ENCODE data around the gene XRCC3.

Gene XRCC3

DNA sequence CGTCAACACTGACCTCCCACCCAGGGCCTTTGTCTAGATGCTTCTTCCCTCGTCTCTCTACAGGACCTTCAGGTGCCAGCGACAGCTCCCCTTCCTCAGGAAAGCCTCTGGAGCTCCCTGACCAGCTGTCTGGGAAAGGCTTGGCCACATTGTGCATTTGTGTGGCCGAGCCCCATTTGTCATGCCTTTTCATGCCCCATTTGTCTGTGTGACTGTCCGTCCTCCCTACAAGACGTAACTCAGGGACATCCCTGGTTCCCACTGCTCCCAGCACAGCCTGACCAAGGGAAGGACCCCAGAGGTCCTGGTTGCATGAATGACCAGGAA, 24.2 kb upstream of the XRCC3 start:
- no peak overlapping the region for H3K27ac ChIP-seq
- DNase-seq (ENCODE audit: low read depth, low spot score): no peak

DNA sequence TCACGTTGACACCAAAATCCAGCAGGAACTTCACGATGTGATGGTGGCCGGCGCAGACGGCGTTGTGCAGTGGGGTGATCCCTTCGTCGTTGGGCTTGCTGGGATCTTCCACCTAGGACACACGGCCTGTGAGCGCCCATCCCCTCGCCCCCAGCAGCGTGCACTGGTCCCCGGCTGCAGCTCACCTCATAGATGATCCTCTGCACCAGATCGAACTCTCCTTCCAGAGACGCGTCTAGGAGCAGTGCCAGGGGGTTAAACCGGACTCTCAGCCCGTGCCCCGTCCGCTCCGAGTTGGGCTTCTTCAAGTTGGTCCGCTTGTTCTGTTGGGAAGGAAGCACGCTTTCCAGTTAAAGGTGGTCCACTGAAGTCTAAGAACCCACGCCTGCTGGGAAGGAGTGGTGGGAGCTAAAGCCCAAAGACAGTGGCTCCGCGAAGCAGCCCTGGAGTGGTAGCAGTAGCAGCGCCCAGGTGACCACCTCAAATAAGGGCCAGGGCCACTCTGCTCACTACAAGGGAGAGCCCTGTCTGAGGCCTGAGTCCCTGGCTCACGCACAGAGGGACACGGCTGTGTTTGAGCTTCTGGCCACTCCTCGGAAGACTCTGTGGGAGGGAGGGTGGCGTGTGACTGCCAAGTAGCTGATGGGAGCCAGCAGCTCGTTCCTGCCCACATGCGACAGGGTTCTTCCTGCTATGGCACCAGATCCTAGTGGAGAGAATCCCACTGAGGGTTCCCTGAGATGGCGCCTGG, 23.6 kb upstream of the XRCC3 start:
- no peak overlapping the region for H3K27ac ChIP-seq
- DNase-seq (ENCODE audit: low read depth, low spot score): no peak

- DNase-seq (ENCODE audit: low read depth, low spot score): no peak
- H3K27ac ChIP-seq: no peak overlapping the region
These were observed 22.9 kb upstream of the XRCC3 start for GRCh38 chr14:103738166-103738565.

- DNase-seq (ENCODE audit: low read depth, low spot score): no peak
- H3K27ac ChIP-seq: no peak overlapping the region
These were observed 22.3 kb upstream of the XRCC3 start for GRCh38 chr14:103737432-103738045.

- DNase-seq (ENCODE audit: low read depth, low spot score): no peak
These were observed 21.5 kb upstream of the XRCC3 start for GRCh38 chr14:103736546-103737431.

GRCh38 chr14:103735815-103736545, 20.7 kb upstream of the XRCC3 start:
- peak; percentile 22 for DNase-seq (ENCODE audit: low read depth, low spot score)
- peak overlapping the region; percentile 32 for H3K27ac ChIP-seq

More at GRCh38 chr14:103736546-103737431, 21.5 kb upstream of the XRCC3 start:
- H3K27ac ChIP-seq: peak overlapping the region; percentile 32

- DNase-seq (ENCODE audit: low read depth, low spot score): no peak
- H3K27ac ChIP-seq: no peak overlapping the region
These were observed 20.2 kb upstream of the XRCC3 start for GRCh38 chr14:103735439-103735814.

DNA sequence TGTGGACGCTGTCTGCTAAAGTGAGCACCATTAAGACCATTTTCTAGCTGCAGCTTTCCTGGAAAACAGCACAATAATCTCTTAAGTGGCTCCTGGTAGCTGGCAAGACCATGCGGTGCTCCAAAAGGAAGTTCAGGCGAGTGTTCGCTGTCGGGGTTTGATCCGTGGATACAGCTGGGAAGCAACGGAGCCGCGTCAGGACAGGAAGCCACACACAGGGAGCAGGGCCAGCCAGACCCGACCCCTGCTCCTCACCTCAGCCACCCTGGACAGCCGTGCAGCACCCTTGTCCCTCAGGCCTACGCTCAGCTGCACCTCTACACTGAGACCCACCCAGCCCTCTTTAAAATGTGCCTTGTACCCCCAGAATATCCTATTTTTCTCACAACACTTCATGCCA, 19.8 kb upstream of the XRCC3 start:
- no peak overlapping the region for H3K27ac ChIP-seq
- no peak for DNase-seq (ENCODE audit: low read depth, low spot score)

- DNase-seq (ENCODE audit: low read depth, low spot score): no peak
- no peak overlapping the region for H3K27ac ChIP-seq
These were observed 19.0 kb upstream of the XRCC3 start for GRCh38 chr14:103734081-103734888.

DNA sequence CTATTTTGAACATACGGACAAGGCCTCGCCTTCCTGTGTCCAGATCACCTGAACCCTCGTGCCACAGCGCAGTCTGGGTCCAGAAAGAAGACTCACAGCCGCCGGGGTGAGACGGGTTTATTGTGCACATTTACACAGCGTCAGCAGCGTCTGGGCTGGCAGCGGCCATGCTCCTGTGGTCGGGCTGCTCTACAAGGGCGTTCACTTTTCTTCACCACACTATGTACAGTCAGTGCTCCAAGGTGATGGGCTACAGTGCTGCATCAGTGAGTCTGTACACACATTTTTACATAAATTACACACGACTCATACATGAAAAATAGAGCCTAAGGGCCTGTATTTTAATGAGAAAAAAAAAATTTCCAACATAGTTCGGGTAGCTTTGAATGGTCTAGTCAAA, 18.4 kb upstream of the XRCC3 start:
- peak; percentile 24 for DNase-seq (ENCODE audit: low read depth, low spot score)
- no peak overlapping the region for H3K27ac ChIP-seq

- no peak for DNase-seq (ENCODE audit: low read depth, low spot score)
These were observed 17.8 kb upstream of the XRCC3 start for GRCh38 chr14:103732868-103733620.

DNA sequence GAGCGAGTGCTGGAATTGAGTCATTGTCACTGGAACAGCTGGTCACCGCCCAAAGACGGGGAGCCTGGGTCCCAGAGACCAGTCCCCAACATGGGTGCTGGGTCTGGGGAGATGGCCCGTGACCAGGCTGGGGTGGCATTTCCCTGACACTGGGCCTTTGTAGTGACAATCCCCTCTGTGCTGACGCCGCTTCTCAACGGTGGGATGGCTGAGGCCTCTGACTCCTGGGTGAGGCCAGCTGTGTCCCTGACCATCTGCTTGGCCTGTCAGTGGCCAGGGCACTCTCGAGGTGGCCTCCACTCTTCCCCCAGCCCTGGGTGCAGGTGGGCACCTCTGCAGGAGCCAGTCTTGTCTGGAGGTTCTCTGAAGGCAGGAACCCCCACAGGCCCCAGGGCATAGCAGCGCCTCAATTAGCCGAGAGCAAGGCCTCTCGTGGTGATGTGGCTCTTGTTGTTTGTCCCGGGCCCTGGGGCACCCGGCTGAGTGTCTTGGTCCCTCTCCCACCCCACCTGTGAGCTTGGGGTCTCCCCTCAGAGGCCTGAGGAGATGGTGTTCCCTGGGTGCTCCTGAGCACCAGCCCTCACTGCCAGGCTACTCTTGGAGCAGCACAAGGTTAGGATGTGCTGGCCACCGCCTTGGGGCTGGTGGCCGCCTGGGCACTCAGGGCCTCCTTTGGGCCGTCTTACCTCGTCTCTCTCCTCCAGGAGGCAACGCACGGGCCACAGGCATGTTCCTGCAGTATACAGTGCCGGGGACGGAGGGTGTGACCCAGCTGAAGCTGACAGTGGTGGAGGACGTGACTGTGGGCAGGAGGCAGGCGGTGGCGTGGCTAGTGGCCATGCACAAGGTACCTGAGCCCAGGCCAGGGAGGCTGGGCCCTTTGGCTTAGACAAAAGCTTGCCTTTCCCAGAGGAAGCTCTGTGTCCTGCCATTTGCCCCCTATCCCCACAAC, 16.9 kb upstream of the XRCC3 start:
- DNase-seq (ENCODE audit: low read depth, low spot score): no peak
- H3K27ac ChIP-seq: no peak overlapping the region

More at GRCh38 chr14:103732868-103733620, 17.8 kb upstream of the XRCC3 start:
- H3K27ac ChIP-seq: no peak overlapping the region

- no peak overlapping the region for H3K27ac ChIP-seq
These were observed 16.2 kb upstream of the XRCC3 start for GRCh38 chr14:103731481-103731880.

GRCh38 chr14:103730490-103731035, 15.3 kb upstream of the XRCC3 start:
- no peak for DNase-seq (ENCODE audit: low read depth, low spot score)
- H3K27ac ChIP-seq: no peak overlapping the region

More at GRCh38 chr14:103731481-103731880, 16.2 kb upstream of the XRCC3 start:
- DNase-seq (ENCODE audit: low read depth, low spot score): no peak

GRCh38 chr14:103729496-103730448, 14.5 kb upstream of the XRCC3 start:
- H3K27ac ChIP-seq: no peak overlapping the region
- no peak for DNase-seq (ENCODE audit: low read depth, low spot score)

DNA sequence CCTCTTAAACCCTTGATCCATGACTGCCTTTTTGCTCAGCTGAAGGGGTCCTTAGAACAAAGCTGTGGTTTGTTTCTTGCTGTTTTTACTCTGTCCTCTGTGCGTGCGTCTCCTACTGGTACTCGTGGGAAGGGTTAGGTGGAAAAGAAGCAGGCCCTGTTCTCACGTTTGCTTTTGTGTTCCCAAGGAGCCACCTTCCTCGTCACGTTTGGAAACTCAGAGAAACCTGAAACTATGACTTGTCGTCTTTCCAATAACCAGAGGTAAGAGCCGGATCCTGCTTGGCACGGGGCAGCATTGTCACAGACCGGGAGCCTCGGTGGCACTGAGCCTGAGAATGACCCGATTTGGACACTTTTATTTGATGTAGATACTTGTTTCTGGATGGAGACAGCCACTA, 13.5 kb upstream of the XRCC3 start:
- no peak for DNase-seq (ENCODE audit: low read depth, low spot score)

More for the DNA sequence above, 13.5 kb upstream of the XRCC3 start:
- no peak overlapping the region for H3K27ac ChIP-seq

All from epithelial cell of prostate (primary cell).